Astrocyte of the hippocampus (primary cell): ENCODE measurements around the gene SELENOP.
"Not testable (repeated sequence)": the region's sequence is repeated elsewhere in the genome, so short reads cannot be mapped to it uniquely, and the experiment has no call there.

ENCODE experiments used
- DNase-seq: peaks from one replicate; pipeline ENCODE4 v3.0.0; 2011; ENCODE audit warnings: low read depth, low spot score

SELENOP gene

DNA sequence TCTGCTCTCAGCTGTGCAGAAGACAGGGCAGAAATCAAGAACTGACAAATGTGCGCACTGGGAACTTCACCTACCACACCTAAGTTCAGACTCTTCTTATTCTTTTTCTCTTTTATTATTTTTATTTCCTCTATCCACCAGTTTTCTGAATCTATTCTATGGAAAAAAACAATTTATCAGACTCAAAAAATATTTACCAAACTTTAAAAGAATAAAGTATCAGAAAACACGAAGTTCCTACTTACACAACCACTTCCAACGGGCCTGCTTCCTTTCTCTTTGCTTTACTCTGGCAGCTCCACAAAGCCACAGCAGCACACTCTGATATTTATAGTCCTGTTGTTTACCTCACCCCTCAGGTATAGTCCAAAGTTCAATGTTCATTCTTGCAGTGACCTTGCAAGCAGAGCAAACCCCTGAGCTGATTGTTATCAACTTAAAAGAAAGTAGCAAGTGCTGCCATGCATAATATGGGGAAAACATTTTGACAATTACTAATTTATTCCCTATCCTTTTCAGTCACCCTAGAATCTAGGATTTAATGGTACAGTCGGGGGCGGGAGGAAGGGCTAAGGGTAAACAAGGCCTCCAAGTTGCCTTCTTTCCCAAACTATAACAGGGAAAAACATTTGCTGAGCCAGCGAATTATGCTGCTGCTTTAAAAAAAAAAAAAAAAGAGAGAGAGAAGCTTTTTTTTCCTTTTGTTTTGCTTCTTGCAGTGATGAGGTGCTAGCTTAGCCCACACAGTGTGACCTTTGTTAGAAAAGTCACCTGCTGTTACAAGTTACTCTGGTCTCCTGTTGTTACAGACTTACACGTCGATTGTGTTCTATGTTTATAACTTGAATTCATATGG is at the start of gene SELENOP:
TSS of gene SELENOP (minus strand) at position 302 of the 856 bp plus-strand sequence. CDS start 3,539 bp downstream, outside the sequence.
- peak; percentile 45 for DNase-seq

DNA sequence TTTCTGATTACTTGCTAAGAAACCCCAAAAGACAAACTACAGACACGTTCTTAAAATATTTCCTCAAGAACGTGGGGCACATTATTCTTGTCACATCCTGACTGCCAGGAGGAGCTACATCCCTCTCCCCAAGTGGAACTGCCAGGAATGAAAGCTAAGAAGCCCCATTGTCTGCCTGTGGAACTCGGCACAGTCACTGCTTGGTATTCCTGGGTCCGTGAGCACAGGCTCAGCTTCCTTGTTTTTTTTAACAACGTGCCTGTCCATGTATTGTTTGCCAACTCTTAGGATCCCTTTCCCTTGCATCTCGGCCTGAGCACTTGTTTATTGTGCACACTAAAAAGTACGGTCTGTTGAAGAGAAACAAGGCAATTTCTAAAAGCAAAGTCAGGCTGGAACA is 47.0 kb upstream of the SELENOP start:
- DNase-seq = peak; percentile 20

GRCh38 chr5:42858031-42858643 is 46.4 kb upstream of the SELENOP start:
- peak; percentile 16 for DNase-seq

DNA sequence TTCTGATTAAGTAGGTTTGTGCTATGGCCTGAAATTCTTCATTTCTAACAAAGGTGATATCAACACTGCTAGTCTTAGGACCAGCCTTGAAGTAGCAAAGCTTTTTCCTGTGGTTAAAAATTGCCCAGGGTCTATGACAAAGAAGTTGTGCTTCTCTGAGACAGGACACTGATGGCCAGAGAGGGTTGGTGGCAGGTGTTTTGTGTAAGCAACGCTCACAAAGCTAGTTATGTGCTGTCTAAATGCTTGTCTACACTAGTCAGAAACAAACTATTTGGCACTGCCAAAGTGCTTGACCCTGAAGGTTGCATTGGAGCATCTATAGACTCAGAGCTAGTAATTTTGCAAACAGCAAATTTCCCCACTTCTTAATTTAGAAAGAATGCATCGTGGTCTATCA is 44.1 kb upstream of the SELENOP start:
- no peak for DNase-seq

- no peak for DNase-seq
Observed at GRCh38 chr5:42855386-42855785, 43.7 kb upstream of the SELENOP start.

DNA sequence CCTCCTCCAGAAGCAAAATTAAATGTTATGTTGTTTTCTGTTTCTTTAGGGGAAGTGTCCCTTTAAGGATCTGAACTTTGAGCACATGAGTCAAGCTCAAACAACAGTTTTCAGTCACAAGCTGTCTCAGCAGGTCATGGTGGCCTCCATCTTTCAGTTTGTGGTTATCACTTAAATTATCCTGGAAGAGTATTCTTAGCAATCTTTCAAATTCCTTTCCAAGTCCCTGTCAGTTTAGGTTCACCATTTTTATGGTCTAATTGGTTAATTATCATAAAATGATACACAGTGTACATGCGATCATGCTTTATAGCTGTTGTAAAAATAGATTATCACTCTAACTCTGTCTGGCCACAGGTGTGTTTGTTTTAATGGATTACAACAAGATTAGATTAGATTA is 43.1 kb upstream of the SELENOP start:
- DNase-seq = no peak

- DNase-seq = no peak
Observed at GRCh38 chr5:42852826-42853225, 41.1 kb upstream of the SELENOP start.

DNA sequence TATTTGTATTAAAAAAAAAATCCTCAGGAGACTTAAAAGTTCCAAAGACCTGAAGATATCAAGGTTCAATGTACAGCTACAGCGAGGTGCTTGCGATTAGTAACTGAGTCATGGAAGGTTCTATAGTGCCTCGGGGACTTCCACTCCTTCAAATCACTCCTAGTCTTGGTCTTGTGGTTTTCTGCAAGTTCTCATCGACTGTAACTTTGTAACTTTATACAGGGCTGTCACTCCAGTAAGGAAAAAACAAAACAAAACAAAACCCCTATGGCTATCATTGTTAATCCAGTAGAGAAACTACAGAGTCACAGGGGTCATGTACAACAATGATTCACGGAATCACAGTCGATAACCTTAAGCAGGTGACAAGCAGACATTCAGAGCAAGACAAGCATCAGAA is 39.8 kb upstream of the SELENOP start:
- no peak for DNase-seq

DNA sequence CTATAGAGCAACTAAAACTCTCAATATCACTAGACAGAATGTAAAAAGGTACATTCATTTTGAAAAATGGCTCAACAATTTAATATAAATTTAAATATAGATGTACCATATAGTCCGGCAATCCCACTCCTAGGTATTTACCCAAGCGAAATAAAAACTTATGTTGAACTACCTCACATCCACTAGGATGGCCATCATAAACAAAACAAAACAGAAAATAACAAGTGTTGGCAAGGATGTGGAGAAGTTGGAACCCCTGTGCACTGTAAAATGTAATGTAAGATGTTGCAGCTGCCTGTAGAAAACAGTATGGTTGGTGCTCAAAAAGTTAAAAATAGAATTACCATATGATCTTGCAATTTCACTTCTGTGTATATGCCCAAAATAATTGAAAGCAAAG is 36.9 kb upstream of the SELENOP start:
- DNase-seq = no peak

DNA sequence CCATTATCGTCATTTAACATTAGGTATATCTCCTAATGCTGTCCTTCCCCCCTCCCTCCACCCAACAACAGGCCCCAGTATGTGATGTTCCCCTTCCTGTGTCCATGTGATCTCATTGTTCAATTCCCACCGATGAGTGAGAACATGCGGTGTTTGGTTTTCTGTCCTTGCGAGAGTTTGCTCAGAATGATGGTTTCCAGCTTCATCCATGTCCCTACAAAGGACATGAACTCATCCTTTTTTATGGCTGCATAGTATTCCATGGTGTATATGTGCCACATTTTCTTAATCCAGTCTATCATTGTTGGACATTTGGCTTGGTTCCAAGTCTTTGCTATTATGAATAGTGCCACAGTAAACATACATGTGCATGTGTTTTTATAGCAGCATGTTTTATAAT is 32.7 kb upstream of the SELENOP start:
- not testable (repeated sequence) for DNase-seq

- DNase-seq = no peak
Observed at GRCh38 chr5:42843675-42844292, 32.1 kb upstream of the SELENOP start.

DNA sequence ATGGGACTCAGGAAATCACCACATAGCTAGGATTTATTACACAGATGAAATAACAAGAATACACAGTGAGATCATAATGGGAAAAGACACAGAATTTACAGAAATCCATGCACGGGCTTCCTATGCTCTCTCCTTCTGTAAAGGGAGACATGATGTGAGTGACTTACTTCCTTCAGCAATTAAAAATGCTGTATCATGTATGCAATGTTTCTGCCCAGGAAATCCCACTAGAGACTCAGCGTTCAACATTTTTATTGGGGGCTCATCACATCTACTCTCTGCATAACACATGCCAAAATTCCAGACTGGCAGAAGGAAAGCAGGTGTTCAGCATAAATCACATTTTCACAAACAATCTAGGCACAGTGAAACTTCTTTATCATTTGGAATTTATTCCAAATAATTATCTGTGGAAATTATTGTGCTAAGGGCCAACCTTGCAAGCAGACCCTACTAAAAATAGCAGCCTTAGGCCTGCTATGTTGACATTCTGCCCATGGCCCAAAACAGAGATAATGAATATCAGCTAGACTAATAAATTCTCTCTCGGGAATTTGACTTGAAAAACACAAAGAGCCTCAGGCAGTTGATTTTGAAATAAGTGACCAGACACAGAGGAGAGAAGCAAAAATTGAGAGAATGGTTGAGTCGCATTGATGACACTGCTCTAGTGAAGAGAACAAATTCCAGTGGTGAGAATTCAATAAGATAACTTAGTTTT is 31.4 kb upstream of the SELENOP start:
- DNase-seq = no peak

DNA sequence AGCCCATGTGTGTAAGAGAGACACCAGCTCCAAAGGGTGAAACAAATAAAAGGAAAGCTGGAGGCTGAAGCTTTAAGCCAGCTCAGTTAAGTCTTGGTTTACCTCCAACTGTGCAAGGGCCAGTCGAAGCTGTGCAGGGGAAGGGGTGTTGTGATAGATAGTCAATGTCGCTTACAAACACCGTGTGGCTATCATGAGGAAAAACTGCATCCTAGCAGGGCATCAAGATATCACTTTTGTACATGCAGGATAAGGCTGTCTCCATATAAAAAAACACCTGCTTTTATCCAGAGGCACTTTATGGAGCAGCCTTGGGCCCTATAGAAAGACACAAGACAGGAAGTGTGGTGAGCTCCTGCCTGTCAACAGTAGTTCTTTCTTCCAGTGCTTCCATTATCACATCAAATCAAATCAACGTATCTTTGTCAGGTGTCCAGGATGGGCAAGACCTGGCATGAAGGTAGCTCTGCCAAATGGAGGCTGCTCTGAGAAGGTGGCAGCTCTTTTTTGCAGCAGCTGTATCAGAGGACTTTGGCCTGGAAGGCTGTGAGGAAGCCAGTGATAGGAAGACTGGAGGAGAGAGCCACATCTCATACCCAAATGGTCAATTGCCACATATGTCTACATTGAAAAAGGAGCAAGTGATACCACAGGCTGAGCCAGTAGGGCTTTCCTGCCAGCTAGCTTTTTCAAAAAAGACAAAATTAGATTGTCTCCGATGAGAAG is 29.3 kb upstream of the SELENOP start:
- no peak for DNase-seq

- peak; percentile 89 for DNase-seq
Observed at GRCh38 chr5:42840269-42840668, 28.6 kb upstream of the SELENOP start.

- DNase-seq = no peak
Observed at GRCh38 chr5:42839196-42839595, 27.5 kb upstream of the SELENOP start.

- no peak for DNase-seq
Observed at GRCh38 chr5:42837601-42838000, 25.9 kb upstream of the SELENOP start.

GRCh38 chr5:42836070-42836769 is 24.5 kb upstream of the SELENOP start:
- DNase-seq = no peak

DNA sequence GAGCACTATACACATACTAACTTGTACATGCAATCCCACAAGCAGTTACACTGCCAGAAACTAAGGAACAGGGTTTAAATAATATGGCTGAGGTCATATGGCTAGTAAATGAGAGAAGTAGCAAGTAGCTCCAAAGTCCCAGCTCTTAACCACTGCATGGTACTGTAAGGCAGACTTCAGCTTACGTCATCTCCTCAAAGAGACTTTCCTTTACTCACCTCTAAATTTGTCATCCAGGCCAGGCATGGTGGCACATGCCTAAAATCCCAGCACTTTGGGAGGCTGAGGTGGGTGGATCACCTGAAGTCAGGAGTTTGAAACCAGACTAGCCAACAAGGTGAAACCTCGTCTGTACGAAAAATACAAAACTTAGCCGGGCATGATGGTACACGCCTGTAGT is 20.4 kb upstream of the SELENOP start:
- DNase-seq = no peak

- DNase-seq = no peak
Observed at GRCh38 chr5:42830924-42831323, 19.2 kb upstream of the SELENOP start.

GRCh38 chr5:42828671-42829070 is 17.0 kb upstream of the SELENOP start:
- DNase-seq = no peak
